Activated naive CD4-positive, alpha-beta T cell treated with anti-CD3 and anti-CD28 coated beads for 36 hours (primary cell): Measurements from ENCODE around the gene UGT1A10. TPM values are rescaled to one million over a fixed set of nuclear protein-coding genes. Genes with fewer than 3 reads are reported as not detected.

Experiments used
- CTCF ChIA-PET: fragments of 350-600 bp; sonication (Branson Sonifier 250); formaldehyde crosslinking; loops from one replicate; lab custom pipeline; 2021; ENCODE audit warnings: antibody characterized with exemption; lab: Charles Lee
- DNase-seq: peaks from one replicate; pipeline ENCODE4 v3.0.0-alpha.2; 2020
- H3K27ac Mint-ChIP-seq: one replicate; pipeline ENCODE4 v1.8.0; 2021; ENCODE audit warnings: mild to moderate bottlenecking, mixed read lengths
- H3K27me3 Mint-ChIP-seq: one replicate; pipeline ENCODE4 v1.8.0; 2021; ENCODE audit warnings: low read depth, mixed read lengths
- H3K36me3 Mint-ChIP-seq: one replicate; pipeline ENCODE4 v1.8.0; 2021; ENCODE audit warnings: low read depth, mixed read lengths
- H3K4me1 Mint-ChIP-seq: one replicate; pipeline ENCODE4 v1.8.0; 2021; ENCODE audit warnings: low read depth, mixed read lengths
- H3K4me3 Mint-ChIP-seq: one replicate; pipeline ENCODE4 v1.8.0; 2021; ENCODE audit warnings: mild to moderate bottlenecking, moderate library complexity, mixed read lengths
- H3K9me3 Mint-ChIP-seq: one replicate; pipeline ENCODE4 v1.8.0; 2021; ENCODE audit warnings: mixed read lengths
- intact Hi-C: fragments of 100-400 bp; cut with micrococcal nuclease; formaldehyde crosslinking; loops from one replicate; pipeline ENCODE4 v1.15.1; 2023
- total RNA-seq, 2 experiments: library from RNA; stranded (reverse); gene quantifications; one replicate each; pipeline ENCODE4 v1.2.3, GENCODE V29; 2021

The UGT1A10 gene
- total RNA-seq, 2 experiments from 2014 or later = not detected

DNA sequence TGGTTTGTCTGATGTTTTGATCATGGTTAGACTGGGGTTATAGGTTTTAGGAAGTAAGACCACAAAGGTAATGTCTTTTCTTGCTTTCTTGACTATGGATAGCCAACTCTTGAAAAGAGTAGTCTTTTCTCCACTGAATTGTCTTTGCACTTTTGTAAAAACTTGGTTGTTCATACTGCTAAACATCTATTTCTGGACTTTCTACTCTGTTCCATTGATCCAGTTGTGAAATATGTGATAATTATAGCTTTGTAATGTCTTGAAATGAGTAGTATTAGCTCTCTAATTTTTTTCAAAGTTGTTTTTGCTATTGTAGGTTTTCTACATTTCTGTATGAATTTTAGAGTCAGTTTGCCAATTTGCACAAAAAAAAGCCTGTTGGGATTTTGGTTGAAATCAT, 22.4 kb downstream of the UGT1A10 start:
- Mint-ChIP-seq H3K27me3 (peaks cover 17% of the 10 kb centered on the region), H3K4me1 (no peaks in the 10 kb centered on the region), H3K4me3 (no peak overlapping the region), H3K36me3 (no peaks in the 10 kb centered on the region), H3K9me3 (no peaks in the 10 kb centered on the region), H3K27ac (no peak overlapping the region)
- CTCF ChIA-PET = no interaction called here
- DNase-seq = no peak
- intact Hi-C loops = no loop called here

DNA sequence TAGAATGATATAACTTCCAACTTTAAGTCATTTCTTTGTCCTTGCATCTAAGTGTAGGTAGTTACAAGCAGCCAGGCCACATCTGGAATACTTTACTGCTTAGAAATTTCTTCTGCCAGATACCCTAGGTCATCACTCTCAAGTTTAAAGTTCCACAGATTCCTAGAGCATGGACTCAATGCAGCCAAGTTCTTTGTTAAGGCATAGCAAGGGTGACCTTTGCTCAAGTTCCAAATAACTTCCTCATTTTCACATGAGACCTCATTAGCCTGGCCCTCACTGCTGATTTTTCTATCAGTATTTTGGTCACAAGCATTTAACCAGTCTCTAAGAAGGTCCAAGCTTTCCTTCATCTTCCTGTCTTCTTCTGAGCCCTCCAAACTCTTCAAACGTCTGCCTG, 27.7 kb downstream of the UGT1A10 start:
- Mint-ChIP-seq H3K4me1 (no peaks in the 10 kb centered on the region), H3K36me3 (no peaks in the 10 kb centered on the region), H3K27me3 (peaks cover 31% of the 10 kb centered on the region), H3K27ac (no peak overlapping the region), H3K4me3 (no peak overlapping the region), H3K9me3 (peaks cover 4% of the 10 kb centered on the region)
- no peak for DNase-seq
- intact Hi-C loops = no loop called here
- CTCF ChIA-PET = no interaction called here

DNA sequence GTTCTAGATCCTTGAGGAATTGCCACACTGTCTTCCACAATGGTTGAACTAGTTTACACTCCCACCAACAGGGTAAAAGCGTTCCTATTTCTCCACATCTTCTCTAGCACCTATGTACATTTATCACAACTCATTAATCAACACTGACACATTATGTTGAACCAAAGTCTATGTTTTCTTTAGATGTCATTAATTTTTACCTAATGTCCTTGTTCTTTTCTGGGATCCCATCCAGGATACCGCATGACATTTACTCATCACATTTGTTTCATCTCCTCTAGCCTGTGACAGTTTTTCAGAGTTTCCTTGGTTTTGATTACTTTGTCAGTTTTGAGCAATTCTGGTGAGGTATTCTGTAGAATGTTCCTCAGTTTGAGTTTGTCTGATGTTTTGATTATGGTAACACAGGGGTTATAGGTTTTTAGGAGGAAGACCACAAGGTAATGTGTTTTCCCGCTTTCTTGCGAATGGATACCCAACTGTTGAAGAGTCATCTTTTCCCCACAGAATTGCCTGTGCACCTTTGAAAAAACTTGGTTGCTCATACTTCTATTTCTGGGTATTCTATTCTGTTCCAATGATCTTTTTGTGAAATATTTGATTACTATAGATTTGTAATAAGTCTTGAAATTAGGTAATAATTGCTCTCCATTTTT, 32.5 kb downstream of the UGT1A10 start:
- Mint-ChIP-seq H3K27me3 (peaks cover 26% of the 10 kb centered on the region), H3K27ac (no peak overlapping the region), H3K4me1 (no peaks in the 10 kb centered on the region), H3K36me3 (no peaks in the 10 kb centered on the region), H3K4me3 (no peak overlapping the region), H3K9me3 (peaks cover 4% of the 10 kb centered on the region)
- intact Hi-C loops = no loop called here
- DNase-seq = no peak
- CTCF ChIA-PET = no interaction called here

DNA sequence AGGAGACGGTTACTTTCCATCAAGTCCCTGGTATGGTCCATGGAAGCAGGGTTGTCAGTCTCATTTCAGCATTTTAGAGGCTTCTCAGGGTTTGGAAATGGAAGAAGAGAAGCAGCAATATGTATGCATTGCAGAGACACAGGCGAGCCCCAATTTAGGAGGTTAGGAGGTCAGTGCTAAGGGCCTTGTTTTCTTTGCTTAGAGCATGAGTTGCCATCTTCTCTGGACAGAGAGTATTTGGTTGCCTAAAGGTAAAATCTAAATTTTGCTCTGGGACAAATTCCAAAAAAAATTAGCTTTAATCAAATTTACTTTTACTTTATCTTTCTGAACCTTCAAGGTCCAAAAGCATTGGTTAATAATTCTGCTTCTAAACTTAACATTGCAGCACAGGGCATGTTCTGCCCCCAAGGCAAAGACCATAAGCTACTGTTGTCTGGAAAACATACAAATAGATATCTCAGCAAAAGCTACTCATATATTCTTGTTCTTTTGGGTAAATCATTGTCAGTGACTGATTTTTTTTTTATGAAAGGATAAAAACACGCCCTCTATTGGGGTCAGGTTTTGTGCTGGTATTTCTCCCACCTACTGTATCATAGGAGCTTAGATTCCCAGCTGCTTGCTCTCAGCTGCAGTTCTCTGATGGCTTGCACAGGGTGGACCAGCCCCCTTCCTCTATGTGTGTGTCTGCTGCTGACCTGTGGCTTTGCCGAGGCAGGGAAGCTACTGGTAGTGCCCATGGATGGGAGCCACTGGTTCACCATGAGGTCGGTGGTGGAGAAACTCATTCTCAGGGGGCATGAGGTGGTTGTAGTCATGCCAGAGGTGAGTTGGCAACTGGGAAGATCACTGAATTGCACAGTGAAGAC, 35.3 kb downstream of the UGT1A10 start, which contains the start of gene UGT1A9:
Gene UGT1A9, plus strand, starts transcription at position 609 of the 872 bp plus-strand sequence. Its CDS starts 37 bp downstream, at position 646.
- H3K9me3 Mint-ChIP-seq = peaks cover 4% of the 10 kb centered on the region
- H3K27ac Mint-ChIP-seq = no peak within 1 kb of the TSS
- no peak within 1 kb of the TSS for H3K4me3 Mint-ChIP-seq
- peaks cover 21% of the 10 kb centered on the region for H3K27me3 Mint-ChIP-seq
- CTCF ChIA-PET = no interaction called here
- no peaks in the 10 kb centered on the region for H3K4me1 Mint-ChIP-seq
- DNase-seq = no peak
- no peaks in the 10 kb centered on the region for H3K36me3 Mint-ChIP-seq
- intact Hi-C loops = no loop called here

DNA sequence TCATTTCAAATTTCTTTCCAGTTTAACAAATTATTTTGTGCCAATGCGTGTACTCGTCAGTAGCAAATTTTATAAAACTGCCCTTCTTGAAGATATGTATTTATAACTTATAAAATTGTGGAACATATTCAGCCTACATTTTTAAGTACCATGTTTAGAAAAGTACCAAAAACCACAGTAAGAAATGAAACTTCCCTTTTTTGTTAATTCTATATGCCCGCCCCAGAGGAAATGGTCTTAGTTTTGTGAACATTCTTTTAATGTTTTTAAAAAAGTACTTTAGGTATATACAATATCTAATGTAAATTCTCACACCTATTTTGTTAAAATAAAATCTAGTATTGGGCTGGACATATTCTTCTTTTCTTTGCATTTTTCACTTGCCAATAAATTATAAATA, 36.6 kb downstream of the UGT1A10 start:
- intact Hi-C loops = no loop called here
- peaks cover 21% of the 10 kb centered on the region for H3K27me3 Mint-ChIP-seq
- H3K4me1 Mint-ChIP-seq = no peaks in the 10 kb centered on the region

DNA sequence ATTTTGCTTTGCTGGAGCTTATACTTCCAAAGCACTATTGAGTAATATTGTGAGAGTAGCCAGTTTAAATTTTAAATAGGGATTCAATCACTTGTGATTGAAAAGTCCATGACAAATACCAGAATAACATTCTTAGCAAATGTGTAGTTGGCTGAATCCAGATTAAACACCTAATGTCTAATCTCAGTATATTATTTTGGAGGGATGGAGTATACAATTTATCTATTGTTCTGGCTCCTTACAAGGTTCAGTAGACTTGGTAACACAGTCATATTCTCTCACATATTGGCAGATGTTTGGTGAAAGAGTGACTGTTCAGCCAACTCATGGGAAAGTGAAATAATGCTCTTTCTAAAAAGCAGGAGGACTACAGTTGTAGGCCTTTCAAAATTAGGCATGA, 37.6 kb downstream of the UGT1A10 start:
- Mint-ChIP-seq H3K27ac (no peak overlapping the region), H3K9me3 (no peaks in the 10 kb centered on the region), H3K4me3 (no peak overlapping the region), H3K36me3 (no peaks in the 10 kb centered on the region), H3K27me3 (peaks cover 13% of the 10 kb centered on the region), H3K4me1 (no peaks in the 10 kb centered on the region)
- CTCF ChIA-PET = no interaction called here
- intact Hi-C loops = no loop called here
- DNase-seq = no peak

More for the DNA sequence above, 36.6 kb downstream of the UGT1A10 start:
- H3K36me3 Mint-ChIP-seq = no peaks in the 10 kb centered on the region
- H3K9me3 Mint-ChIP-seq = peaks cover 4% of the 10 kb centered on the region
- no peak for DNase-seq
- no peak overlapping the region for H3K27ac Mint-ChIP-seq
- CTCF ChIA-PET = no interaction called here
- H3K4me3 Mint-ChIP-seq = no peak overlapping the region

DNA sequence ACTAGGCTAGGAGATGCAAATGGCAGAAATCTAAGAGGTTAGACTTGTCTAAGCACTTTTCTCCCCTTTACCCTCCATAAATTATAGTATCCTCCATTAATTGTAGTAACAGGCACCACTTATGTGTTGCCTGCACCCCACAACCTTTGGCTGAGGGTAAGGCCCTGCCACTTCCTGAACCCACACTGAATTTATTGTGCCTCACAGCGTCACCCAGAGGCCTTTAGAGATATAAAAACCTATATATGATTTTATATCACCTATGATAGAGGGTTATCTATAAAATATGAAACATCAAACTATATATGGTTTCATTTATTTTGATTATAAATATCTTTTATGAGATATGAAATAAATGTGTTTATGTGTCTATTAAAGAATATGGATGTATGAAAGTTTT, 38.1 kb downstream of the UGT1A10 start:
- Mint-ChIP-seq H3K4me3 (no peak overlapping the region), H3K4me1 (no peaks in the 10 kb centered on the region), H3K27me3 (peaks cover 13% of the 10 kb centered on the region), H3K9me3 (no peaks in the 10 kb centered on the region), H3K27ac (no peak overlapping the region), H3K36me3 (no peaks in the 10 kb centered on the region)
- intact Hi-C loops = no loop called here
- no peak for DNase-seq
- CTCF ChIA-PET = no interaction called here

DNA sequence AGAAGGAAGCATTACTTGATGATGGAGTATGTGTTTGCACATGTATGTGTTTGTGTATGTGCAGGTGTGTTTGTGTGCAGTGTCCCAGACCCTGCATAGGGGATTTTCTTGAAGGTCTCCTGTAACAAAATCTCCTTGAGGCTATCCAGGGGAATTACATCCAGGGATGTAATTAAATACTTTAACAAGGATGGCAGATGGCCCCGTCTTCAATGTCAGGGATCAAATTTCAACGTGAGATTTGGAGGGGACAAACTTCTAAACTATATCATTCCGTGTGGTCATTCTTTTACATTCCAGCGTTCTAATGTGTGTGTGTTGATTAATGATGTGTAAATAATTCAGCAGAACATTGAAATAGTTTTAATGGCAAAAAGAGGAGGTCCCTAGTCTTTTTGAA, 38.7 kb downstream of the UGT1A10 start:
- Mint-ChIP-seq H3K27me3 (peaks cover 11% of the 10 kb centered on the region), H3K4me1 (no peaks in the 10 kb centered on the region), H3K9me3 (no peaks in the 10 kb centered on the region), H3K27ac (no peak overlapping the region), H3K36me3 (no peaks in the 10 kb centered on the region), H3K4me3 (no peak overlapping the region)
- no peak for DNase-seq
- intact Hi-C loops = no loop called here
- CTCF ChIA-PET = no interaction called here

DNA sequence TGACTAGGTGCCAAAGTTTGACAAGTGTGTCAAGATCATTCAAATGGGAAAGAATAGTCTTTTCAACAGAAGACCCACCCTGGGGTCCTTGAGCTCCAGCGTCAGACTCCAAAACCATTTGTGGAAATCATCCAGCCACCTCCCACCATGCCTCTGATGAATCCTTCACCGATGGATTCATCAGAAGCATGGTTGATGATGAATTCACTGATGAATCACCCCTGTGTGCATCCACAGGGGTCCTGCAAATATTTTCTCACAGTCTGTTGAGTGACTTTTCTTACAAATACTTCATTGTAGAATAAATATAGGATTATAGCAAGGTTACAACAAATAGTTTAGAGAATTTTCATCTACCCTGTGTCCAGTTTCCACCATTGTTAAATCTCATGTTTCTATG, 39.8 kb downstream of the UGT1A10 start:
- no peak overlapping the region for H3K4me3 Mint-ChIP-seq
- no peaks in the 10 kb centered on the region for H3K4me1 Mint-ChIP-seq
- no peak overlapping the region for H3K27ac Mint-ChIP-seq
- intact Hi-C loops = no loop called here
- CTCF ChIA-PET = no interaction called here
- DNase-seq = no peak
- peaks cover 2% of the 10 kb centered on the region for H3K27me3 Mint-ChIP-seq
- H3K36me3 Mint-ChIP-seq = no peaks in the 10 kb centered on the region
- H3K9me3 Mint-ChIP-seq = no peaks in the 10 kb centered on the region

DNA sequence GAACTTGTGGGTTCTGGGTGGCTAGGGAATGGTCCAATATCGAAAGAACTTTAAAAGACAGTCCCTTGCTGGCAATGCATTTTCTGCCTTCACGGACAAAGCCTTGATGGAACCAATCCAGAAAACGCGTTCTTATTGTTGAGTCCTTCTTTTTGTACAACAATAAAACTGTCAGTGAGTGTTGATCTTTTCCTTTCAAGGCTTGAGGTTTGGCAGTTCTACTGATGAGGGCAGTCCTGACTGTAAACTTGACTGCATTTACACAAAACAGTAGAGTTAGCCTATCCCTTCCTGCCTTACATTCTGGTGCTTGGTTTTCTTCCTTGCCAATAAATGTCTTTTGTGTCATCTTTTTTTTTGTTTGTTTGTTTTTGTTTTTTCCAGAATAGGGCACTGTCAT, 42.9 kb downstream of the UGT1A10 start:
- DNase-seq = no peak
- CTCF ChIA-PET = no interaction called here
- H3K27me3 Mint-ChIP-seq = no peaks in the 10 kb centered on the region
- no peak overlapping the region for H3K27ac Mint-ChIP-seq
- no peak overlapping the region for H3K4me3 Mint-ChIP-seq
- no peaks in the 10 kb centered on the region for H3K4me1 Mint-ChIP-seq
- intact Hi-C loops = no loop called here
- no peaks in the 10 kb centered on the region for H3K36me3 Mint-ChIP-seq
- no peaks in the 10 kb centered on the region for H3K9me3 Mint-ChIP-seq

DNA sequence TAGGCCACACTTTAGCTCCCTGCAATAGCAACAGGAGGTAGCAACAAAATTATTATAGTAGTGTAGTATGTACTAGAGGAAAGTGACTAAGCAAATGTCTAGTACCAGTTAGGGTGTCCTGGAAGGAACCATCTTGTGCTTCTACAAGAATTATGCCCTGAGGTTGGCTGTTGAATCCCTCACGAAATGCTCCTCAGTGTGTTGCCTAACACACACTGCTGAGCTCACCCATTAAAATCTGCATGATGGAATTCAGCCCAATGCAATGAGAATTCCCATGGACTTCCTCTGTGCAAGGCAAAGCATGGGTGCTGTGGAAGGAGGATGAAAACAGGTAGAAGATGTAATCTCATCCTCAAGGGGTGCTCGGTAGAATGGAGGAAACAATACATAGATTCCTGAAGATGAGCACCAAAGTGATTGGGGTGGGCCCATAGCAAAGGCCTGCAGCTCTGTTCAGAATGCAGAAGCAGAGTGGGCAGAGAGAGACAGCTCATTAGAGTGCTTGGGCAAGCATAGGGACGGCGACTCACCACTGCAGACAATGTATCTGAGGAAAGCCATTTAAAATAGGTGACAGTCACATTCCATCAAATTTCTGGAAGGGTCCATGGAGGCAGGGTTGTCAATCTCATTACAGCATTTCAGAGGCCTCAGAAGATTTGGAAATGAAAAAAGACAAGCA, 44.3 kb downstream of the UGT1A10 start:
- CTCF ChIA-PET = no interaction called here
- H3K4me1 Mint-ChIP-seq = no peaks in the 10 kb centered on the region
- no peaks in the 10 kb centered on the region for H3K9me3 Mint-ChIP-seq

DNA sequence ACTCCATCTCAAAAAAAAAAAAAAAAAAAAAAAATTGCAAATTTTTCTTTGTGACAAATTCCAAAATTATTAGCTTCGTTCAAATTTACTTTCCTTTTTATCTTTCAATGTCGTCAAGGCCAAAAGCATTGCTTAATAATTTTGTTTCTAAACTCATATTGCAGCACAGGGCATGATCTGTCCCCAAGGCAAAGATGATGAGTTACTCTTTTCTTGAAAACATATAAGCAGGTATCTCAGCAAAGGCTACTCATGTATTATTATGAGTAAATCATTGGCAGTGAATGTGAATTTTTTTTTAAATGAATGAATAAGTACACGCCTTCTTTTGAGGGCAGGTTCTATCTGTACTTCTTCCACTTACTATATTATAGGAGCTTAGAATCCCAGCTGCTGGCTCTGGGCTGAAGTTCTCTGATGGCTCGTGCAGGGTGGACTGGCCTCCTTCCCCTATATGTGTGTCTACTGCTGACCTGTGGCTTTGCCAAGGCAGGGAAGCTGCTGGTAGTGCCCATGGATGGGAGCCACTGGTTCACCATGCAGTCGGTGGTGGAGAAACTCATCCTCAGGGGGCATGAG, 45.4 kb downstream of the UGT1A10 start, which contains the start of gene UGT1A7:
Gene UGT1A7, plus strand, starts transcription at position 381 of the 579 bp plus-strand sequence. Its CDS starts 37 bp downstream, at position 418.
- no peak for DNase-seq
- Mint-ChIP-seq H3K4me1 (no peaks in the 10 kb centered on the region), H3K4me3 (no peak within 1 kb of the TSS), H3K9me3 (no peaks in the 10 kb centered on the region), H3K27ac (no peak within 1 kb of the TSS), H3K36me3 (no peaks in the 10 kb centered on the region), H3K27me3 (no peaks in the 10 kb centered on the region)
- CTCF ChIA-PET = interaction anchor here (0.6 to 0.7 kb wide), 2 partner anchors 9 to 533 kb away, joined by 3 to 4 read pairs; no protein-coding TSS in a partner anchor
- intact Hi-C loops = no loop called here

More for the DNA sequence above, 44.3 kb downstream of the UGT1A10 start:
- no peak overlapping the region for H3K4me3 Mint-ChIP-seq
- H3K36me3 Mint-ChIP-seq = no peaks in the 10 kb centered on the region
- DNase-seq = no peak
- H3K27ac Mint-ChIP-seq = no peak overlapping the region
- H3K27me3 Mint-ChIP-seq = no peaks in the 10 kb centered on the region
- intact Hi-C loops = no loop called here
